ENCODE results near the gene TMEM151A. TPM values are rescaled to one million over a fixed set of nuclear protein-coding genes. Genes with fewer than 3 reads are reported as not detected.

The TMEM151A gene
- polyA plus RNA-seq, 1 experiment = 0.15 TPM

GRCh38 chr11:66279092-66279734 lies 12.5 kb upstream of the TMEM151A start:
- DNase-seq (ENCODE audit: low read depth) = no peak
- no peak for TF ChIP-seq CTCF (IDR thresholded peaks at IDR 0.05; ENCODE audit: insufficient read depth, low read depth, low read length)
- H3K36me3 ChIP-seq (ENCODE audit: control insufficient read depth, insufficient read depth, low read length) = peaks cover 13% of the 10 kb centered on the region
- CTCF ChIA-PET = interaction anchor here (1.4 kb wide), 1 partner anchor 10 kb away, joined by 3 read pairs; the partner anchor contains the start of gene YIF1A
- POLR2A ChIA-PET = interaction anchor here (0.6 kb wide), 1 partner anchor 57 kb away, joined by 4 read pairs; no protein-coding TSS in a partner anchor
- H3K27me3 ChIP-seq (ENCODE audit: control insufficient read depth, insufficient read depth, low read length) = no peaks in the 10 kb centered on the region
- H3K4me3 ChIP-seq (ENCODE audit: low read depth, low read length) = no peak overlapping the region

GRCh38 chr11:66280428-66280827 lies 11.3 kb upstream of the TMEM151A start:
- DNase-seq (ENCODE audit: low read depth) = no peak
- Histone ChIP-seq H3K4me3 (ENCODE audit: low read depth, low read length) (no peak overlapping the region), H3K27me3 (ENCODE audit: control insufficient read depth, insufficient read depth, low read length) (no peaks in the 10 kb centered on the region), H3K36me3 (ENCODE audit: control insufficient read depth, insufficient read depth, low read length) (peaks cover 10% of the 10 kb centered on the region)
- no peak for TF ChIP-seq CTCF (IDR thresholded peaks at IDR 0.05; ENCODE audit: insufficient read depth, low read depth, low read length)
- POLR2A ChIA-PET = no interaction called here
- CTCF ChIA-PET = interaction anchor here (1.0 to 4.1 kb wide), 5 partner anchors 9 to 59 kb away, joined by 3 to 60 read pairs (median 4); partner anchors contain the start of genes RAB1B, RIN1 and YIF1A

- TF ChIP-seq CTCF (IDR thresholded peaks at IDR 0.05; ENCODE audit: insufficient read depth, low read depth, low read length) = no peak
- ChIA-PET CTCF (interaction anchor here (0.9 to 4.1 kb wide), 8 partner anchors 11 to 397 kb away, joined by 3 to 60 read pairs (median 4); partner anchors contain the start of genes RAB1B and RIN1), POLR2A (no interaction called here)
- DNase-seq (ENCODE audit: low read depth) = no peak
- H3K4me3 ChIP-seq (ENCODE audit: low read depth, low read length) = no peak overlapping the region
- H3K36me3 ChIP-seq (ENCODE audit: control insufficient read depth, insufficient read depth, low read length) = peaks cover 12% of the 10 kb centered on the region
- no peaks in the 10 kb centered on the region for H3K27me3 ChIP-seq (ENCODE audit: control insufficient read depth, insufficient read depth, low read length)
Measured at GRCh38 chr11:66281001-66281400, 10.7 kb upstream of the TMEM151A start.

GRCh38 chr11:66281776-66282467 lies 9.8 kb upstream of the TMEM151A start:
- Histone ChIP-seq H3K27me3 (ENCODE audit: control insufficient read depth, insufficient read depth, low read length) (no peaks in the 10 kb centered on the region), H3K36me3 (ENCODE audit: control insufficient read depth, insufficient read depth, low read length) (peaks cover 10% of the 10 kb centered on the region), H3K4me3 (ENCODE audit: low read depth, low read length) (no peak overlapping the region)
- no peak for TF ChIP-seq CTCF (IDR thresholded peaks at IDR 0.05; ENCODE audit: insufficient read depth, low read depth, low read length)
- no peak for DNase-seq (ENCODE audit: low read depth)
- POLR2A ChIA-PET = no interaction called here
- CTCF ChIA-PET = interaction anchor here (0.8 to 4.1 kb wide), 22 partner anchors 9 to 398 kb away, joined by 3 to 60 read pairs (median 4); partner anchors contain the start of genes B4GAT1, FIBP, RAB1B and RIN1

All from BJ (cell line).